Stimulated activated memory B cell treated with anti-CD40 and anti-IgM and Interleukin-4, amounts not matched to agents 10 μg/mL and 1 μg/mL and 100 μg/mL, for 72 hours (primary cell): Measurements from ENCODE around the gene TALDO1.
A peak's percentile ranks its signal among the peaks of the same experiment; 100 is the strongest.

Experiments
- ATAC-seq: fragments of 150-1000 bp; cut with Tn5 transposase; 2 replicates; pipeline ENCODE4 v1.10.0; 2021
- H3K27ac Mint-ChIP-seq: one replicate; pipeline ENCODE4 v1.8.0; 2022; ENCODE audit warnings: mild to moderate bottlenecking, mixed read lengths
- H3K27me3 Mint-ChIP-seq: one replicate; pipeline ENCODE4 v1.8.0; 2022; ENCODE audit warnings: mixed read lengths
- H3K36me3 Mint-ChIP-seq: one replicate; pipeline ENCODE4 v1.8.0; 2022; ENCODE audit warnings: mixed read lengths
- H3K4me1 Mint-ChIP-seq: one replicate; pipeline ENCODE4 v1.8.0; 2022; ENCODE audit warnings: mixed read lengths
- H3K4me3 Mint-ChIP-seq: one replicate; pipeline ENCODE4 v1.8.0; 2022; ENCODE audit warnings: mild to moderate bottlenecking, moderate library complexity, mixed read lengths
- H3K9me3 Mint-ChIP-seq: one replicate; pipeline ENCODE4 v1.8.0; 2022; ENCODE audit warnings: mixed read lengths

TALDO1 gene

GRCh38 chr11:777288-778255, 30.3 kb downstream of the TALDO1 start, which contains the start of gene GATD1:
TSS of gene GATD1 (minus strand) at chr11:777487. CDS start at chr11:777462, 25 bp downstream.
- Mint-ChIP-seq H3K27ac (peak within 1 kb of the TSS; percentile 84), H3K4me3 (peak within 1 kb of the TSS; percentile 86), H3K36me3 (peaks cover 7% of the 10 kb centered on the region), H3K9me3 (no peaks in the 10 kb centered on the region), H3K4me1 (peaks cover 49% of the 10 kb centered on the region), H3K27me3 (no peaks in the 10 kb centered on the region)
- peak; percentile 87 for ATAC-seq

DNA sequence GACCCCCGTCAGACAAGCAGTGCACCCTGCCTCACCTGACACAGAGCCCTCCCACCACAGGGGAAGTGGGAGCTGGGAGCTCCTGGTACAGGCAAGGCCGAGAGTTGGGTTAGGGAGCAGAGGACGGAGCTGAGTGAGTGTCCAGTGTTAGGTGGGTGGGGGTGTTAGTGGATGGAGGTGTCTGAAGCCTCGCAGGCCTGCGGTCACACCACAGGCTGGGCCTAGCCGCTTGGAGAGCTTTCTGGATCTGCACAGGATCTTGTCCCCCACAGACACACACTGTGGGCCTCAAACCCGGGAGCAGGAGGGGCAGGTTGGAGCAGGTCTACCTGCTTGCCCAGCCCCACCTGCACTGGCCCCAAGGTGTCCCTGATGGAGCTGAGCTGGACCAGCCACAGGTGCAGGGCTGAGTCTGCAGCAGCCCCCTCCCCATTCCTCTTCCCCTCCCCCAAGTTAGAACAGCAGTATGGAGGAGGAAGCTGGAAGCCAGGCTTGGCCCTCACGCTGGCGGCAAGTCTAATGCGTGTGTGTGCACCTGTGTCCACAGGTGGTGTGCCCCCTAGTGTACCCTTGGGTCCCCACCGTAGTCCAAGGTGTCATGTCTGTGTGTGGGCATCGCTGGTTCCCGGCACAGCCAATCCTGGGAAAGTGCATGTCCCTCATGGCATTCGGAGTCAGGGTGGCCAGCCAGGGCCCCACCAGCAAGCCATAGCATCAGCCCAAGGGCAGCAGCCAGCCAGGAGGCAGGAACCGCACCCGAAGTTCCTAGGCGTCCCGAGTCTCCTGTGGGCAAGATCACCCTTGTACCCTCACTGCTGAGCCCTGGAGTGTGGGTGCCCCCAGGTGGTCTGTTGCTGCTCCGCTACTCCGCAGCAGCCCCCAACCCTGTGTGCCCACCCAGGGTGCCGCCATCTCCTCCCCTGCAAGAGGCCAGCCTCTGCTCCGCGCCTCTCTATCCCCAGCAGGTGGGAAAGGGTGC, 32.0 kb downstream of the TALDO1 start:
- peaks cover 4% of the 10 kb centered on the region for H3K36me3 Mint-ChIP-seq
- no peak for ATAC-seq

GRCh38 chr11:779955-780532, 32.8 kb downstream of the TALDO1 start:
- no peak overlapping the region for H3K27ac Mint-ChIP-seq
- H3K4me3 Mint-ChIP-seq: no peak overlapping the region
- peaks cover 4% of the 10 kb centered on the region for H3K36me3 Mint-ChIP-seq
- no peaks in the 10 kb centered on the region for H3K27me3 Mint-ChIP-seq
- H3K9me3 Mint-ChIP-seq: no peaks in the 10 kb centered on the region
- no peak for ATAC-seq
- H3K4me1 Mint-ChIP-seq: peaks cover 31% of the 10 kb centered on the region

More for the DNA sequence above, 32.0 kb downstream of the TALDO1 start:
- H3K4me3 Mint-ChIP-seq: no peak overlapping the region
- H3K27me3 Mint-ChIP-seq: no peaks in the 10 kb centered on the region
- no peak overlapping the region for H3K27ac Mint-ChIP-seq
- H3K9me3 Mint-ChIP-seq: no peaks in the 10 kb centered on the region
- peaks cover 39% of the 10 kb centered on the region for H3K4me1 Mint-ChIP-seq

GRCh38 chr11:782264-783174, 35.3 kb downstream of the TALDO1 start:
- H3K27ac Mint-ChIP-seq: no peak overlapping the region
- H3K4me3 Mint-ChIP-seq: no peak overlapping the region
- ATAC-seq: no peak
- H3K27me3 Mint-ChIP-seq: peaks cover 2% of the 10 kb centered on the region
- peaks cover 14% of the 10 kb centered on the region for H3K4me1 Mint-ChIP-seq
- peaks cover 4% of the 10 kb centered on the region for H3K36me3 Mint-ChIP-seq
- no peaks in the 10 kb centered on the region for H3K9me3 Mint-ChIP-seq

GRCh38 chr11:783581-784015, 36.3 kb downstream of the TALDO1 start:
- Mint-ChIP-seq H3K9me3 (no peaks in the 10 kb centered on the region), H3K4me1 (peaks cover 20% of the 10 kb centered on the region), H3K4me3 (no peak overlapping the region), H3K27ac (no peak overlapping the region), H3K36me3 (peaks cover 4% of the 10 kb centered on the region), H3K27me3 (peaks cover 13% of the 10 kb centered on the region)
- ATAC-seq: peak; percentile 52

DNA sequence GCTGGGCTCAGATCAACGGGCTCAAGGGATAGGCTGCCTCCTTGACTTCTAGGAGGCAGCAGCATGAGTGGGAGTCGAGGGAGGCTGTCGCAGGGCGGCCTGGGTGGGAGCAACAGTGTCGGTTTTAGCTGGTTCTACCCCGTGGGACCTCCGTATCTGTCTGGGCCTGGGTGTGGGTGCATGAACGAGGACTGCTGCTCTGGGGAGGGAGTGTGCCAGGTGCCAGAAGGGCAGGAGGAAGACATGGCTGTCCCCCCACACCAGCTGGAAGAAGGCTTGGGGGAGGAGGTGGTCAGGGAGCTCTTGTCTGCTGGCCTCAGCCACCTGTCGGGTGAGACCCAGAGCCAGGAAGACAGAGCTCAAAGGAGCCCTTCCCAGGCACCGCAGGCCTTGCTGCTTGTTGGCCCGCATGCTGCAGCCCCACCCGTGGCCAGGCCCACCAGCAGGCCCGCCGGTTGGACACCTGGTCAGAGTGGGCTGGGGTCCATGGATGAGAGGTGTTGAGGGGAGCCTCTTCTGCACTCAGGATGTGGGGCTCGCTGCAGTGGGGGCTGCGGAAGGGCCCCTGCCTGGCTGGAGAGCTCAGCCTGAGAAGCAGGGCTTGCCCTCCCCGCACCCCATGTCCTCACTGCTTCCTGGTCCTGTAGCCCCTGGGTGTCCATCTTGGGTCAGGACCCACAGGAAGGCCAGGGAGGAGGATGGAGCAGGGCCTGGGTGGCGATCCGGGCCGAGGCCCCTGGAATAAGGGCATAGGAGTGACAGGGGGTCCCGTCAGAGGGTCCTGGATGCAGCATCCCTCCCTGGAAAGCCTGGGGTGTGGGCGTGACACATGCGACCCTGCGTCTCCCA, 39.2 kb downstream of the TALDO1 start:
- ATAC-seq: no peak
- H3K27ac Mint-ChIP-seq: no peak overlapping the region
- H3K27me3 Mint-ChIP-seq: peaks cover 29% of the 10 kb centered on the region
- H3K4me1 Mint-ChIP-seq: peaks cover 11% of the 10 kb centered on the region
- H3K36me3 Mint-ChIP-seq: peaks cover 17% of the 10 kb centered on the region
- H3K4me3 Mint-ChIP-seq: peak overlapping the region; percentile 25
- H3K9me3 Mint-ChIP-seq: no peaks in the 10 kb centered on the region

DNA sequence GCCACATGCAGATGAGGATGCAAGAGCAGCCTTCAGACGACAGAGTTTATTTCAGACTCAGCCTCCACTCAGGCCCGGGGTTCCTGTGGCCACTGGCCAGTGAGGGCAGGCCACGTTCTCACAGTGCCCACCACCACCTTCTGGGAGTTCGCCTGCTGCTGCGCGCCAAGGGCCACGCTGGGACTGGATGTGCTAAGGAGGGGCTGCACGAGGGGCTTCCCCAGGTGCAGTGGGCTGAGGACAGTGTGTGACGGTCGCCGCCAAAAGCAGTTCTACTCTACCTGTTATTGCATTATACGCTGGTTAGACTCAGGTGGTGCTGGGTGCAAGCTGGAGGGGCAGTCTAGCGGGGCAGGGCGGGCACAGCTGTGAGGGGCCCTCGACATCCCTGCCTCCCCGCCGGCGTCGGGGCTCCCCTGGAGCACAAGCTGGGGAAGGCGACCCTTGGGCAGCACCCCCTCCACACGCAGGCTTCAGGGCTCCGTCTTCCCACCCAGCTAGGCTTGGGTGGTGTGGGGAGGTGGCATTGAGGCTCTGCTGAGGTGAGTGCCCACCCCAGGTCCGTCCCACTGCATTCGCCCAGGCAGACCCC, 39.9 kb downstream of the TALDO1 start:
- Mint-ChIP-seq H3K4me1 (peaks cover 11% of the 10 kb centered on the region), H3K4me3 (no peak overlapping the region), H3K9me3 (no peaks in the 10 kb centered on the region), H3K36me3 (peaks cover 20% of the 10 kb centered on the region), H3K27ac (no peak overlapping the region), H3K27me3 (peaks cover 29% of the 10 kb centered on the region)
- no peak for ATAC-seq

GRCh38 chr11:788009-788640, 40.9 kb downstream of the TALDO1 start:
- Mint-ChIP-seq H3K9me3 (no peaks in the 10 kb centered on the region), H3K27ac (no peak overlapping the region), H3K36me3 (peaks cover 26% of the 10 kb centered on the region), H3K4me3 (no peak overlapping the region), H3K27me3 (peaks cover 29% of the 10 kb centered on the region), H3K4me1 (peaks cover 11% of the 10 kb centered on the region)
- ATAC-seq: no peak

GRCh38 chr11:788953-789940, 42.0 kb downstream of the TALDO1 start:
- Mint-ChIP-seq H3K36me3 (peaks cover 32% of the 10 kb centered on the region), H3K27ac (no peak overlapping the region), H3K4me1 (peaks cover 11% of the 10 kb centered on the region), H3K27me3 (peaks cover 29% of the 10 kb centered on the region), H3K4me3 (peak overlapping the region; percentile 56), H3K9me3 (no peaks in the 10 kb centered on the region)
- no peak for ATAC-seq

DNA sequence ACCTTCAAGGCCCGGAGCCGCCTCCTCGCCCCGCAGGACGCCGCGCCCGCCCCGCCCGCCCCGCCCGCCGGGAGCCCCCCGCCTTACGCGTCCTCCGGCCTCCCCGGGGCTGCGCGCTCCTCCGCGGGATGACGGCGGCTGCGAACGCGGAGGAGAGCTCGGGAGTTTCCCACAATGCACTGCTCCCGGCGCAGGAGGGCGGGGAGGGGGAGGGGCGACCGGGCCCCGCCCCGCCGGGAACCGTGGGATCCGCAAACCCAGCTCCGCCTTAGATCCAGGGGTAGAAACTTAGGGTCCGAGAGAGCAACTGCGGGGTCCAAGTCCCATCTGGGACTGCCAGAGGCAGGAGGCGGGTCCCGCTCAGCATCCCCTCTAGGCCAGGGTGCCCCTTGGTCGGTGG, 42.7 kb downstream of the TALDO1 start, which contains the start of gene CEND1:
Gene CEND1, minus strand, starts transcription at position 148 of the 400 bp plus-strand sequence. CDS start 1,514 bp downstream, outside the sequence.
- ATAC-seq: peak; percentile 10
- peak within 1 kb of the TSS; percentile 56 for H3K4me3 Mint-ChIP-seq
- no peak within 1 kb of the TSS for H3K27ac Mint-ChIP-seq

GRCh38 chr11:790721-791564, 43.7 kb downstream of the TALDO1 start:
- H3K9me3 Mint-ChIP-seq: no peaks in the 10 kb centered on the region
- H3K27me3 Mint-ChIP-seq: peaks cover 29% of the 10 kb centered on the region
- peaks cover 14% of the 10 kb centered on the region for H3K4me1 Mint-ChIP-seq
- no peak overlapping the region for H3K4me3 Mint-ChIP-seq
- H3K27ac Mint-ChIP-seq: no peak overlapping the region
- ATAC-seq: no peak
- peaks cover 32% of the 10 kb centered on the region for H3K36me3 Mint-ChIP-seq

More for the DNA sequence above, 42.7 kb downstream of the TALDO1 start, which contains the start of gene CEND1:
- Mint-ChIP-seq H3K4me1 (peaks cover 11% of the 10 kb centered on the region), H3K27me3 (peaks cover 29% of the 10 kb centered on the region), H3K36me3 (peaks cover 32% of the 10 kb centered on the region), H3K9me3 (no peaks in the 10 kb centered on the region)
